Fibroblast of skin of left biceps (primary cell): ENCODE results near the gene IGFLR1.
"Not testable (repeated sequence)": the region's sequence is repeated elsewhere in the genome, so short reads cannot be mapped to it uniquely, and the experiment has no call there.

Experiments
- DNase-seq, 2 experiments: peaks; one replicate each; pipeline ENCODE4 v3.0.0-alpha.2; 2013; ENCODE audit warnings: low read depth in 2 of 2

Gene IGFLR1

DNA sequence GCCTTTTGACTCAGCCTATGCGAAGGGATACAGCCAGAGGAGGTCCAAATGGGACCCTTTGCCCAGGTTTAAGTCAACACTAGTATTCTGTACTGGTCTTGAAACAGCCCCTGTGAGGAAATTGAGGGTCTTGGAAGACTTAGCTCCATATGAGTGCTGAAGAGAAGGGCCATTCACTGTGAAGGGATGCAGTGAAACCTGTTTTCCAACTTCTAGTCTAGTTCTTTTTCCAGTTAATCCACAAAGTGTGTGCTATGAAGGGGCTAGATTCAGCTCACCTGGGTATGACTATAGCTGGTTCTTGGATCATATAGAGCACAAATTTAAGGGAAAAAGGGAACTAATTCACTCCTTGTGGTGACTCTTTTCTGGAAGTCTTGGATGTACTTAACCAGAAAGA, 33.9 kb downstream of the IGFLR1 start:
- no peak for DNase-seq

DNA sequence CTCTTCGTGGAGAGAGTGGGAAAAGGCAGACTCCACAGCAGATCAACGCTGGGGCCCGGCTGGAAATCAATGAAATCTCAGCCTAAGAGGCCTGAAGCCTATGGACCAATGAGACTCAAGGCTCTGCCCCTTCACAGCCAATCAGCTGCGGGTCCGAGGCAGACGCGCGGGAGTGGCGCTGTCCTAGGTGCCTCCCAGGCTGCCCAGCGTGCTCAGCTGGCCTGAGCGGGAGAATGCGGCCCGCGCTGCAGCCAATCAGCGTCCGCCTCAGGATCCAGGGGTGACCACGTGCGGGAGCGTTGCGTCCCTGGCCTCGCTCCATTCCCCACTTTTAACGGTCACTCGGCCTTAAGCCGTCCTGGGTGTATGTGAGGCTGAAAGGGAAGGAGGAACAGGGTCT, 38.0 kb downstream of the IGFLR1 start, which contains the start of gene ZBTB32:
ZBTB32 (plus strand) TSS at position 341 of the 400 bp plus-strand sequence. CDS start 10,069 bp downstream, outside the sequence.
- DNase-seq: no peak

GRCh38 chr19:35703343-35703742, 38.9 kb downstream of the IGFLR1 start:
- no peak for DNase-seq

- DNase-seq: peak; percentile 91
Measured at GRCh38 chr19:35702223-35703012, 39.8 kb downstream of the IGFLR1 start.

- no peak for DNase-seq
Measured at GRCh38 chr19:35696835-35697234, 45.4 kb downstream of the IGFLR1 start.

DNA sequence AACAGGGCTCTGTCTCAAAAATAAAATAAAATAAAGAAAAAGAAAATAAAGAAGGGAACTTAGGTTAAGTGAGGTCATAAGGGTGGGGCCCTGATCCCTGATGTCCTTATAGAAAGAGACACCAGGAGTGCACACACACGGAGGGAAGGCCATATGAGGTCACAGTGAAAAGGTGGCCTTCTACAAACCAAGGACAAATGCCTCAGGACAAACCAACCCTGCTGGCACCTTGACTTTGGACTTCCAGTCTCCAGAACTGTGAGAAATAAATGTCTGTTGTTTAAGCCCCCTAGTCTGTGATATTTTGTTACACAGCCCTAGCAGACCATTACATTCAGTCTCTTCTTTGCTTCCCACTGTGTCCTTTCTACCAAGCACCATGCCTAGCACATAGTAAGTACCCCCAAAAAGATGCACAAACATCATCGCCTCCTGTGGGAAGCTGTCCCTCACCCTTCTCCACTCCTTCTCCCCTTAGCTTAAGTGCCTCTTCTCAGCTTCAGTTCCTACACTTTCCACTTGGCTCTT, 46.3 kb downstream of the IGFLR1 start:
- no peak for DNase-seq

GRCh38 chr19:35693835-35694599, 48.2 kb downstream of the IGFLR1 start:
- peak; percentile 38 to 51 for DNase-seq

GRCh38 chr19:35693422-35693821, 48.8 kb downstream of the IGFLR1 start:
- DNase-seq: no peak

DNA sequence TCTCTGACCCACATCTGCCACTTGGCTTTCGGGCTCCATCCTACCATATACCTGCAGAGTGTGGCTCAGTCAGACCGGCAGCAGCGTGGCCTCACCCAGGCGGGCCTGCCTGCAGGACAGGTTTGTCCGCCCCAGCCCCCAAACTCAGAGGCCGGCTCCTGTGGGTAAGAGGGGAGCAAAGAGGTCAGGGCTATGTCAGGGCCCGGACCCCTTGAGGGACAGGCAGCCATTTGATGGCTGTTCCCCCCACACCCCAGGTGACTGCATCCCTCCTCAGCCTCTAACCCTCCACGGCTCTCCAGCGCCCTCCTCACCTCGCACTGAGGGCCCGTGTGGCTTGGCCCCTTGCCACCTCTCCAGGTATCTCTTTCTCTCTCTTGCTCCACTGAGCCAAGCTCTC, 50.2 kb downstream of the IGFLR1 start:
- DNase-seq: no peak

DNA sequence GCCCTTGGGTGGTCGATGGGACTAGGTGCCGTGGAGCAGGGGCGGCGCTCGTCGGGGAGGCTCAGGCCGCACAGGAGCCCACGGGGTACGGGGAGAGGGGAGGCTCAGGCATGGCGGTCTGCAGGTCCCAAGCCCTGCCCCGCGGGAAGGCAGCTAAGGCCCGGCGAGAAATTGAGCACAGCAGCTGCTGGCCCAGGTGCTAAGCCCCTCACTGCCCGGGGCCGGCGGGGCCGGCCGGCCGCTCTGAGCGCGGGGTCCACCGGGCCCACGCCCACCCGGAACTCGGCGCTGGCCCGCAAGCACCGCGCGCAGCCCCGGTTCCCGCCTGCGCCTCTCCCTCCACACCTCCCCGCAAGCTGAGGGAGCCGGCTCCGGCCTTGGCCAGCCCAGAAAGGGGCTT, 51.1 kb downstream of the IGFLR1 start:
- not testable (repeated sequence) for DNase-seq

DNA sequence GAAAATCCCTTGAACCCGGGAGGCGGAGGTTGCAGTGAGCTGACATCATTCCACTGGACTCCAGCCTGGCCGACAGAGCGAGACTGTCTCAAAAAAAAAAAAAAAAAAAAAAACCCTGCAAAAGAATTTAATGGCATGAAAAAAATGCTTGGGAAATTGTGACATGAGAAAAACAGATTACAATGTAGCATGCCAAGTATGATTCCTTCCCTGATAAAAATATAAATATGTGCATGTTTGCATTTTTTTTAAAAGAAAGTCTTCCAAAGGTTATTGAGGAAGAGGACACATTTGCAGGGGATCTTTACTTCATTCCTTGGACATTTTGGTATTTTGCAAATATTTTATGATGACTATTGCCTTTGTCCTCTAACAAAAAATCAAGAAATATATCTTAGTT, 52.4 kb downstream of the IGFLR1 start:
- DNase-seq: no peak
